RKO (cell line): Measurements from ENCODE around the gene CNOT3.
A peak's percentile ranks its signal among the peaks of the same experiment; 100 is the strongest.

Experiments used
- DNase-seq: peaks from one replicate; pipeline ENCODE4 v3.0.0-alpha.2; 2016; ENCODE audit warnings: low spot score

The CNOT3 gene

GRCh38 chr19:54151362-54152035 lies 13.9 kb downstream of the CNOT3 start:
- DNase-seq, result no peak

GRCh38 chr19:54152267-54152666 lies 14.7 kb downstream of the CNOT3 start:
- no peak for DNase-seq

DNA sequence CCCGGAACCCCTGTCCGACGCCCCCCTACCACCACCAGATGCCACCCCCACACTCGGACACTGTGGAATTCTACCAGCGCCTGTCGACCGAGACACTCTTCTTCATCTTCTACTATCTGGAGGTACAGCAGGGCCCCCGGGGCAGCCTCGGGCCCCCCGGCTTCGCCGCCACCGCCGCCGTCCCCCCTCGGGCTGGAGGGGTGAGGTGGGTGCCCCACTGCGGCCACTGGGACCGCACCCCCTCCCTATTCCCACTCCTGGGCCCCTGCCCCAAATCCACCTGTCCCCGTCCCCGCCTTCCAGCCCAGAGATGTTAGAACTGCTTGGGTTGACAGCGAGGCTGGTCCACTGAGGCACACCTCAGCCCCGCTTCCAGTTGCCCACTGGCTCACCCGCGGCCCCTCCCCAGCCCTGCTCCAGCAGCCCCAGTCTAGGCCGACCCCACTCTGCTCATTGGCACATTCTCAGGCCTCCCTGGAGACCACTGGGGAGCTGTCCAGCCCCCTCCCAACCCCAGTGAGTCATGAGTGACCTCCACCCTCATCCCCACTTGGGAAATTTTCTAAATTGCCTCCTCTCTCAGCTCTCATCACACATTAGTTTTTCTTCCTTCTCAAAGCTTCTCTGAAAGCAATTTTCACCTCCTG lies 15.4 kb downstream of the CNOT3 start:
- DNase-seq, result no peak

GRCh38 chr19:54153731-54154326 lies 16.3 kb downstream of the CNOT3 start:
- DNase-seq, result no peak

DNA sequence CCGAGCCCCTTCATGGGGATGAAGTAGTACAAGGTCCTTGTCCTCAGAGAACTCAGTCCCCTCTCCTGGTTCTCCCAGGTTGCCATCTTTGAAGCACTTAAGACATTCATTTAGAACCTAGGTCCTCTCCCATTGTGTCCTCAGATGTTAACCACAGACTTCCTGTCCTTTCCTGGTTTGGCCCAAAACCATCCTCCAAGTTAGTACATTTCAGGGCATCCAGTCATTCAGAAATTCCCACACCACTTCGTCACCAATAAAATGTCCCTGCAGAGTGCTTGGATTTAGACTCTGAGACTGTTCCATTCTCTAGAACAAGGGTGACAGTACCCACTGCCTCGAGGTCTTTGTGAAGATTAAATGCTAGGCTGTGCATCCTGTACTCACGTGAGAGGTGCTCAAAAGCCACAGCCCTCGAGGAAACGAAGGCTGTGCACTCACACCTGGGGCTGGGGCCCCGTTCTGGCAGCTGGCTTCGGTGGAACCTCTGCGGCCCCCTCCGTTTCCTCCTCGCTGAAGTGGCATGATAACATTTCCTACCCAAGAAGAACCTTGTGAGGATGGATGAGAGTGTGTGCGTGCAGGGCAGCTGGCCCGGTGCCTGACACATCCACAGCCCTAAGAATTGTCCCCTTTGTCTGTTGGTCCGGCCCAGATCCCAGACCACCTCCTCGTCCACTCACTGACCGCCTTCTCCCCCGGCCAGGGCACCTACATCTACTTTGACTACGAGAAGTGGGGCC lies 17.2 kb downstream of the CNOT3 start:
- no peak for DNase-seq

DNA sequence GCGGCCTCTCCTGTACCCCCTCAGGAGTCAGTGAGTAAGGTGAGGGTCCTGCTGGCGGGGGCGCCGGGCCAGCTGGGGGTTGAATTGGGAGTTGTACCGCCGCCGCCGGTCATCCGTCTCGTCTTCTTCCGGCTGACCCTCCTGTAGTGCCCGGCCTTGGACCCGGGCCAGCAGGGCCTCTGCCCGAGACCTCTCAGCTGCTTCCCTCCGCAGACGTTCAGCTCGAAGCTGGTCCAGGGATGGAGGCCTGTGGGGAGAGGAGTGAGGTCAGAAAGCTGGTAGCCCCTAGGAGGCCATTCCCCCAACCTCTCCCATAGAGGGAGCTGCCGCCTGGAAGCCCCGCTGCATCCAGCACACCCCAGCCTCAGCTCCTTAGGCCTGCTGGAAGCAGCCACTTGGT lies 18.1 kb downstream of the CNOT3 start:
- DNase-seq, result no peak

DNA sequence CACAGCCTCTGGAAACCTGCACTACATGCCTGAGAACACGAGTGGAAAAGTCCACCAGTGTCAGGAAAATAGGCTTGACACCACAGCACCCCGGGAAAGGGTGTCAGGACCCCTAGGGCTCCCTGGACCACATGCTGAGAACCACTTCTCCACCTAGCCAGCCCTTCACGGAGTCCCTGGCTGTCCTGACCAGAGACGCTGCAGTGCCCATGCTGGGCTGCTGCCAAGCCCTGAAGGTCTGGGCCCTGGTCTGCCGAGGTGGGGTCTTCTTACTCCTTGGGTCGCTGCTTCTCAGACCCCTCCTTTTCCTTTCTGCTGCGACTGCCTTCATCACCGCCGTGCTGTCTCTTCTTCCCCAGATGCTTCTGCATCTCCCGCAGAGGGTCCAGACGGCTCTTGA lies 18.9 kb downstream of the CNOT3 start:
- DNase-seq, result no peak

- no peak for DNase-seq
Measured at GRCh38 chr19:54156953-54157352, 19.4 kb downstream of the CNOT3 start.

GRCh38 chr19:54158812-54159351 lies 21.3 kb downstream of the CNOT3 start:
- peak; percentile 47 for DNase-seq

GRCh38 chr19:54159352-54160181 lies 22.0 kb downstream of the CNOT3 start, which contains the start of gene LENG1:
TSS of gene LENG1 (minus strand) at chr19:54159721. CDS start at chr19:54159695, 26 bp downstream.
- DNase-seq, result peak; percentile 100

GRCh38 chr19:54160182-54160811 lies 22.7 kb downstream of the CNOT3 start:
- peak; percentile 61 for DNase-seq

GRCh38 chr19:54160854-54161253 lies 23.3 kb downstream of the CNOT3 start:
- DNase-seq, result peak; percentile 41

GRCh38 chr19:54162241-54162805 lies 24.8 kb downstream of the CNOT3 start:
- DNase-seq, result peak; percentile 74

DNA sequence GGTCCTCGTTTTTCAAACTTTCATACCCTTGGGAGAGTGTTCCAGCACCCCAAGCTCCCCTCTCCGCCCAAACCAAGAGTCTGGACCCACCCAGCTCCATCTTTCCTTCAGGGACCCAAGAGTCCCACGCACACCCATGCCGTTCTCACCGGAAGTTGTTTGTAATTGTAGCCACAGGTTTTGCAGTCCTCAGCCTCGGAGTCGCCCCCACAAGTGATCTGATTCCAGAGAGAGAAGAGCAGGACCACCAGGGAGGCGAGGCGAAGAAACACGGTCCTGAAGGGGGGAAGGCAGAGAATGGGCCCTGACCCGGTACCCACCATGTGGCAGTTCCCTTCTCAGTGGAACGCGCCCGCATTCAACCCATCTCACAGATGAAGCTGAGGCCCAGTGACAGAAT lies 25.3 kb downstream of the CNOT3 start:
- no peak for DNase-seq

DNA sequence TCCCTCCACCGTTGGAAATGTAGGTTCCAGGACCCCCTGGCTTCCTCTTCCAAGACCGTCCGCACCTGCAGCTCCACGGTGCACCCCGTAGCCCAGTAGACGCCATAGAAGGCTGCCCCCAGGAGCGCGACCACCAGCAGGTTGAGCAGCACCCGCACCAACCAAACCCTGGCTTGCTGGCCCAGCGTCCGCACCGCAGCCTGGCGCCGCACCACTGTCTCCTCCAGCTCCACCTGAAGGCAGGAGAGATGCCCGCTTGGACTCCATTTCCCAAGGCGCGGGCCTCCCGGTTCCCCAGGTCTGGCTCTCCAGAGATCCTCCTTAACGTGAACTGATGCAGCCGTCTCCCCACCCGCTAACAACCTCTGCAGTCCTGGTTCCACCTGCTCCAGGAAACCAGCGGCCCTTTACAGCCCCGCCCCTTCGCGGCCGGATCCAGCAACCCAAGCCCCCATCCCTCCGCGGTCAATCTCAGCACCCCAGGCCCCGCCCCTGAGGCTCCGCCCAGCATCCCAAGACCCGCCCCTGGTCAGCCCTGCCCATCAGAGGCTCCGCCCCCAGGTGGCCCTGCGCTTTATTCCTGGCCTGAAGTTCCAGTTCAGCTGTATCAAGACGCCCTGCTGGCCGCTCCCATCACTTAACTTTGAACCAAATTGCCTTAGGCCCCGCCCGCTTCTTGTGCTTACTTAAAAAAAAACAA lies 27.0 kb downstream of the CNOT3 start:
- no peak for DNase-seq

GRCh38 chr19:54165222-54165621 lies 27.7 kb downstream of the CNOT3 start:
- no peak for DNase-seq

- DNase-seq, result peak; percentile 87
Measured at GRCh38 chr19:54168174-54168917, 30.8 kb downstream of the CNOT3 start.

- no peak for DNase-seq
Measured at GRCh38 chr19:54169149-54169740, 31.7 kb downstream of the CNOT3 start.
